Measurements from ENCODE around the gene SEMA3A. TPM values are rescaled to one million over a fixed set of nuclear protein-coding genes. Genes with fewer than 3 reads are reported as not detected.

SEMA3A gene
- total RNA-seq, 2 experiments from 2014 or later = not detected

- no TSS peak for BruUV-seq (replicated peaks)
- Histone ChIP-seq H3K27ac (ENCODE audit: low read depth, low read length, poor library complexity, severe bottlenecking) (no peak overlapping the region), H3K36me3 (ENCODE audit: insufficient read depth, low read length) (no peaks in the 10 kb centered on the region), H3K9me2 (ENCODE audit: insufficient read depth, low read length) (no peaks in the 10 kb centered on the region), H3K4me2 (ENCODE audit: low read length) (no peak overlapping the region), H4K20me1 (ENCODE audit: insufficient read depth, low read length) (no peaks in the 10 kb centered on the region), H3K79me2 (ENCODE audit: insufficient read depth, low read depth, low read length) (no peaks in the 10 kb centered on the region), H2AFZ (ENCODE audit: low read length) (no peak overlapping the region), H3K9me3 (ENCODE audit: low read length) (no peaks in the 10 kb centered on the region), H3K4me1 (ENCODE audit: insufficient read depth, low read length, poor library complexity, severe bottlenecking) (no peaks in the 10 kb centered on the region), H3K4me3 (ENCODE audit: low read depth, low read length, poor library complexity, severe bottlenecking) (no peak overlapping the region)
- DNase-seq (ENCODE audit: low spot score) = no peak
- intact Hi-C loops (cut with micrococcal nuclease; ENCODE audit: unreplicated experiment) = no loop called here
- ChIA-PET POLR2A (no interaction called here), CTCF (ENCODE audit: unreplicated experiment) (no interaction called here)
- TF ChIP-seq CTCF (conservative IDR thresholded peaks at IDR 0.05; ENCODE audit: low read length) (no peak), EZH2phosphoT487 (IDR thresholded peaks at IDR 0.05; ENCODE audit: borderline replicate concordance, low read depth, low read length) (no peak)
Measured at GRCh38 chr7:84231157-84231556, 36.6 kb upstream of the SEMA3A start.

DNA sequence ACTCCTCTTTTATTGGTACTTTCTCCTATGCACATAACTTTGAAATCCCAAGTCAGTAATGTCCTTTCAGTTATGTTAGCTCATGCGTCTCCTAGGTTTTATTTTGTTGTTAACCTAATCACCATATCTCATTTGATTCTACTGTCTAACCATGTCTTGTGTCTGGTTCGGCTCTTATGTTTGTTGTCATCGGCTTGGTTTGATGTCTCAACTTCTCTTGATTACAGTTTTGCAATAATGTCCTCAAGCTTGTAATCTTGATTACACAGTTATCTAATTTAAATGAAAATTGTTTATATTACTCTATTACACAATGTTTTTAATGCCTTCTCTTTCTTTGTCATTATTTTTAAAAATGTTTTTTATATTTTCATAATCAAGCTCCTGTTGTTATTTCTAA lies 35.9 kb upstream of the SEMA3A start:
- ChIA-PET POLR2A (no interaction called here), CTCF (ENCODE audit: unreplicated experiment) (no interaction called here)
- TF ChIP-seq CTCF (conservative IDR thresholded peaks at IDR 0.05; ENCODE audit: low read length) (no peak), EZH2phosphoT487 (IDR thresholded peaks at IDR 0.05; ENCODE audit: borderline replicate concordance, low read depth, low read length) (no peak)

GRCh38 chr7:84228526-84228925 lies 33.9 kb upstream of the SEMA3A start:
- no peaks in the 10 kb centered on the region for H3K9me2 ChIP-seq (ENCODE audit: insufficient read depth, low read length)
- no peak overlapping the region for H3K27ac ChIP-seq (ENCODE audit: low read depth, low read length, poor library complexity, severe bottlenecking)
- no peak overlapping the region for H3K4me2 ChIP-seq (ENCODE audit: low read length)
- intact Hi-C loops (cut with micrococcal nuclease; ENCODE audit: unreplicated experiment) = no loop called here
- no peaks in the 10 kb centered on the region for H3K79me2 ChIP-seq (ENCODE audit: insufficient read depth, low read depth, low read length)
- H2AFZ ChIP-seq (ENCODE audit: low read length) = no peak overlapping the region
- H3K4me3 ChIP-seq (ENCODE audit: low read depth, low read length, poor library complexity, severe bottlenecking) = no peak overlapping the region
- no peaks in the 10 kb centered on the region for H3K36me3 ChIP-seq (ENCODE audit: insufficient read depth, low read length)
- no peak for TF ChIP-seq CTCF (conservative IDR thresholded peaks at IDR 0.05; ENCODE audit: low read length)
- no peak for TF ChIP-seq EZH2phosphoT487 (IDR thresholded peaks at IDR 0.05; ENCODE audit: borderline replicate concordance, low read depth, low read length)
- BruUV-seq (replicated peaks) = no TSS peak
- ChIA-PET CTCF (ENCODE audit: unreplicated experiment) (no interaction called here), POLR2A (no interaction called here)
- no peaks in the 10 kb centered on the region for H3K4me1 ChIP-seq (ENCODE audit: insufficient read depth, low read length, poor library complexity, severe bottlenecking)
- no peaks in the 10 kb centered on the region for H3K9me3 ChIP-seq (ENCODE audit: low read length)
- H4K20me1 ChIP-seq (ENCODE audit: insufficient read depth, low read length) = no peaks in the 10 kb centered on the region
- DNase-seq (ENCODE audit: low spot score) = no peak

More for the DNA sequence above, 35.9 kb upstream of the SEMA3A start:
- H2AFZ ChIP-seq (ENCODE audit: low read length) = no peak overlapping the region
- no peak overlapping the region for H3K4me2 ChIP-seq (ENCODE audit: low read length)
- BruUV-seq (replicated peaks) = no TSS peak
- no peak overlapping the region for H3K27ac ChIP-seq (ENCODE audit: low read depth, low read length, poor library complexity, severe bottlenecking)
- intact Hi-C loops (cut with micrococcal nuclease; ENCODE audit: unreplicated experiment) = no loop called here
- no peaks in the 10 kb centered on the region for H3K4me1 ChIP-seq (ENCODE audit: insufficient read depth, low read length, poor library complexity, severe bottlenecking)
- no peak overlapping the region for H3K4me3 ChIP-seq (ENCODE audit: low read depth, low read length, poor library complexity, severe bottlenecking)
- no peaks in the 10 kb centered on the region for H3K36me3 ChIP-seq (ENCODE audit: insufficient read depth, low read length)
- DNase-seq (ENCODE audit: low spot score) = no peak
- H3K9me2 ChIP-seq (ENCODE audit: insufficient read depth, low read length) = no peaks in the 10 kb centered on the region
- H3K79me2 ChIP-seq (ENCODE audit: insufficient read depth, low read depth, low read length) = no peaks in the 10 kb centered on the region
- H4K20me1 ChIP-seq (ENCODE audit: insufficient read depth, low read length) = no peaks in the 10 kb centered on the region
- H3K9me3 ChIP-seq (ENCODE audit: low read length) = no peaks in the 10 kb centered on the region

Measured in OCI-LY7 (cell line).